Fibroblast of gingiva (primary cell): Measurements from ENCODE around the gene PRR16.

ENCODE experiments used
- DNase-seq: peaks from one replicate; pipeline ENCODE4 v3.0.0-alpha.2; 2011; ENCODE audit warnings: low read depth

Gene PRR16

DNA sequence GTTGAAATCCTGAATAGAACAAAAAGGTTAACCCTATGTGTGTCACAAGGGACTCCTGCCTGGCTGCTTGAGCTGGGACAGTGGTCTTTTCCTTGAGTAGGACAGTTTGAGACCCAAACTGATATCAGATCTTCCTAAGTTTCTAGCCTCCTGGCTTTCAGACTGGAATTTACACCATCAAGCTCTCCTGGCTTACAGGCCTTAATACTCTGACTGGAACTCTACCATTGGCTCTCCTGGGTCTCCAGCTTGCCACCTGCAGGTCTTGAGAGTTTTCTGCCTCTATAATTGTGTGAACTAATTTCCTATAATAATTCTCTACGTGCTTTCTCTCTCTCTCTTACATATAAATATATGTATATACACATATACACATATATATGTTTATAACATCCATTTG is 112.5 kb downstream of the PRR16 start:
- DNase-seq: no peak

DNA sequence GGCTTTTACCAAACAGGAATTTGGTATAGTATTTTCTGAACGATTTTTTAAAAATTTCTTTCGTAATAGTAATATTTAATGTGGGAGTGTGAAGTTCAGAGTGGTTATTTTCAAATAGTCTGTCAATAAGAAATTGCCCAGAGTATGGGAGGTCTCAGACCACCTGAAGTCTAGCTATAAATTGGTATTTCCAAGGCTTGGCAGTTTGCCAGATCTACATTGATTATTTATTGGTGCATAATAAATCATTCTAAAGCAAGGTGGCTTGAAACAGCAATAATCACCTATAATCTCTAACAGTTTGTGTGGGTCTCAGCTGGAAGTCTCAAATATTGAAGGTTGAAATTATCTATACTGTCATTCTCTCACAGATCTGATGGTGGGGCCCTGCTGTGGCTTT is 118.5 kb downstream of the PRR16 start:
- no peak for DNase-seq

DNA sequence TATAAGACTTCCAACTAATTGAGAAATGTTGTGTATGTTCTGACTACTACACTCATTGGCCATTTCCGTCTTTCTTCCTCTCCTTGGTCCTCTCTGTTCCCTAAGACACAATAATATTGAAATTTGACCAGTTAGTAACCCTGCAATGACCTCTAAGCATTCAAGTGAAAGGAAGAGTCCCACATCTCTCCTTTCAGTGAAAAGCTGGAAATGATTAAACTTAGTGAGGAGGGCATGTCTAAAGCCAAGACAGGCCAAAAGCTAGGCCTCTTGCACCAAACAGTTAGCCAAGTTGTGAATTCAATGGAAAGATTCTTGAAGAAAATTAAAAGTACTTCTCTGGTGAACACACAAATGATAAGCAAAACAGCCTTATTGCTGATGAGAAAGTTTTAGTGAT is 122.5 kb downstream of the PRR16 start:
- peak; percentile 78 for DNase-seq

DNA sequence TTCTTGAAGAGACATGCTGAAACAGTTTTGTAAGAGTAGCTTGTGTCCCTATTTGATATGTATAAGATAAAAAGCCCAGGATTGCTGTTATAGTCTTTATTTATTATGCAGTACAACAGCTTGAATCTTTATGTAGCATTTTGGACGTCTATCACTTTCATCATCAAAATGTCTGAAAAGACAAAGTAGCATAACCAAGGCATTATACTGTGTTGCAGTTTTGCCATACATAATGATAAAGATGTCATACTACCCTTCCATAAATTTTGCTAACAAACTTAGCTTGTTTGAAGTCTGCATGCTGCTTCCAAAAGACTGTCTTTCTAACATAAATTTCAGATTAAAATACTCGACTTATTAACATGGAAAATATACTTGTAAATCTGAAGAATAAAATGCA is 127.8 kb downstream of the PRR16 start:
- DNase-seq: no peak

DNA sequence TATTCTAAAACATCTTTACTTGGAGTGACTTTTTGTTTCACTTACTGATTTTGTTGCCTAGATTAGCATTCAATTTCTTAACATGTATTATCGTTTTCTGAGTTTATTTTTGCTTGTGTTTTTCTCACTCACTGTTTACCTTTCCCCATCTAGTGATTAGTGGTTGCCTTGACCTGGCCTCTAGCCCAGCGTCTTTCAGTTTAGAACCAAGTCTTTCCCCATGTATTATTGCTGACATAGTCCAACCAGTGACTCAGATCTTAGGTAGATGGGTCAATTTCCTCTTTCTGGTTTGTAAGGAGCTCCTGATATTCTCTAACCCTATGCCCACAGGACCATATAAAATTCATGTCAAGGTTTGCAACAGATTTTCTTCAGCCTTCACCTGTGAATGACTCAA is 135.5 kb downstream of the PRR16 start:
- DNase-seq: peak; percentile 86

DNA sequence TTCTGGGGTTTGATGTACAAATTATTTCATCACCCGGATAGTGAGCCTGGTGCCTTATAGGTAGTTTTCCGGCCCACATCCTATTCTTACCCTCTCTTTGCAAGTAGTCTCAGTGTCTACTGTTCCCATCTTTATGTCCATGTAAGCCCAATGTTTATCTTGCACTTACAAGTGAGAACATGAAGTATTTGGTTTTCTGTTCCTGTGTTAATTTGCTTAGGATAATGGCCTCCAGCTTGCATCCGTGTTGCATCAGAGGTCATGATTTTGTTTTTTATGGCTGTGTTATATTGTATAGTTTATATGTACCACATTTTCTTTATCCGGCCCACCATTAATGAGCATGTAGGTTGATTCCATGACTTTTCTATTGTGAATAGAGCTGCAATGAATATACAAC is 136.5 kb downstream of the PRR16 start:
- DNase-seq: no peak

DNA sequence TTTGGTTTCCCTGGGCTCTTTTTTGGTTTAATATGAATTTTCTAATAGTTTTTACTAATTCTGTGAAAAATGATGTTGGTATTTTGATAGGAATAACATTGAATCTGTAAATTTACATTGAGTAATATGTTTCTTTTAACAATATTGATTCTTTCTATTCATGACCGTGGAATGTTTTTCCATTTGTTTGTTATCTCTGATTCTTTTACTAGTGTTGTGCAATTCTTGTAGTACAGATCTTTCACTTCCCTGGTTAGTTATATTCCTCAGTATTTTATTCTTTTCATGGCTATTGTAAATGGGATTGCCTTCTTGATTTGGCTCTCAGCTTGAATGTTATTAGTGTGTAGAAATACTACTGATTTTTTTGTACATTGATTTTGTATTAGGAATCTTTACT is 137.9 kb downstream of the PRR16 start:
- no peak for DNase-seq

DNA sequence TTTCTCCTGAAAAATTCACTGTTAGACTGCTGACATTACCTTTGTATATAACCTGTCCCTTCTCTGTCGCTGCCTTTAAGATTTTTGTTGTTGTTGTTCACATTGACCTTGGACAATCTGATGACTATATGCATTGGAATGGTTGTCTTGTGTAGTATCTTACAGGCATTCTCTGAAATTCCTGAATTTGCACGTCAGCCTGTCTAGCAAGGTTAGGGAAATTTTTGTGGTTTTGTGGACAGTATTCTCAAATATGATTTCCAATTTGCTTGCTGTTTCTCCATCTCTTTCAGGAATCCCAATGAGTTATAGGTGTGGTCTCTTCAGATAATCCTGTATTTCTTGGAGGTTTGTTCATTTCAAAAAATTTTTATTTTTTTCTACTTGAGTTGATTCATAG is 140.8 kb downstream of the PRR16 start:
- peak; percentile 81 for DNase-seq

DNA sequence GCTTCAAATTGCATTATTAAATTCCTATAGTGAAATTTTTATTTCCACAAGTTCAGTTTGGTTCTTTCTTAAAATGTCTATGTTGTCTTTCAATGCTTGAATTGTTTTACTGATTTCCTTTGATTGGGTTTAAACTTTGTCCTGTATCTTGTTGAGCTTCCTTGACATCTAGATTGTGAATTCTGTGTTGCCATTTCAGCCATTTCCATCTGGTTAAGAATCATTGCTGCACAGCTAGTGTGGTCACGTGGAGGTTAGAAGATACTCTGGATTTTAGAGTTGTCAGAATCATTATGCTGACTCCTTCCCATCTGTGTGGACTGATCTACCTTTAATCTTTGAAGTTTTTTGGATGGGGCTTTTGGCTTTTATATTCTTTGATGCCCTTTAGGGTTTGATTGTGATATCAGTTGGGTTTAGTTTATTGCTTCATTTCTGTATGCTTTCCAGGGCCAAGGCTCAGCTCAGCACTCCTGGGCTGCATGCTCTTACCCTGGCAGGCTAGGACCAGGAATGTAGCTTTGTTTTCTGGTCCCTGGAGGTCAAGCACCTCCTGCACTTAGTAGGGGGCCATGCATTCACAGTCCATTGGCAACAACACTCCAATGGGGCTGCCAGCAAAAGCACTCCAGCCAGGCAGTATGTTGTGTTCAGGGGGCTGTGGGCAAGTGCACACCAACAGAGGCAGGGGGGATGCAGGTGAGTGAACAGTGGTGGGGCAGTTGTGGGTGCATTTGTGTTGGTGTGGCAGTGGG is 141.4 kb downstream of the PRR16 start:
- DNase-seq: no peak

DNA sequence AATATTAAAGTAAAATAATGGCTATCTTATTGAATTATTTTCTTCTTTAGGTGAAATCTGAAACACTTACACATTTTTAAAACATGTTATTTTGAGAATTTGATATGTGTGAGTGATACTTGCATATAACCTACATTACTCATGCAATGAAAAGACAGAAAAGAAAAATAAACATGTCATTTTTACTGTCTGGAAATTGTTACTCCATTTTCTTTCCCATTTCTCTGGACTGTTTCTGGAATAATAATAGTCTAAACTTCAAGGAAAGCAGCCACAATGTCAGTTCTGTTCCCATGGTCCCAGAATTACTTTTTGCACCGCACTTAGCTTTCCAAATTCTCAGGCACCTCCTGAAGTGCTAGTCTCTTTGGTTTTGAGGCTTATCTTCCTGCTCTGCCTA is 145.5 kb downstream of the PRR16 start:
- no peak for DNase-seq

DNA sequence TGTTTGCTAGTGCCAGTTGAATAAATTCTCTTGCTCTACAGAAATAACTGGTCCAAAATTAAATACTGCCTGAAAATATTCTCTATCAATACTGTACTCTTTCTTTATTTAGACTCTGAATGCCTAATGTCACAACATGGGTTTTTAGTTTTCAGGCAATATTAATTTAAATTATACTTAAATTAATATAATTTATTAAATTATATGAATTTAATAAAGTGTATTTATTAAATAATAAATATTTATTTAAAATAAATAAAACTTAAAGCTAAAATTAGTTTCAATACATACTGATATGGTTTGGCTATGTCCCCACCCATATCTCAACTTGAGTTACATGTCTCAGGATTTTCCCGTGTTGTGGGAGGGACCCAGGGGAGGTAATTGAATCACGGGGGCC is 146.0 kb downstream of the PRR16 start:
- DNase-seq: no peak

DNA sequence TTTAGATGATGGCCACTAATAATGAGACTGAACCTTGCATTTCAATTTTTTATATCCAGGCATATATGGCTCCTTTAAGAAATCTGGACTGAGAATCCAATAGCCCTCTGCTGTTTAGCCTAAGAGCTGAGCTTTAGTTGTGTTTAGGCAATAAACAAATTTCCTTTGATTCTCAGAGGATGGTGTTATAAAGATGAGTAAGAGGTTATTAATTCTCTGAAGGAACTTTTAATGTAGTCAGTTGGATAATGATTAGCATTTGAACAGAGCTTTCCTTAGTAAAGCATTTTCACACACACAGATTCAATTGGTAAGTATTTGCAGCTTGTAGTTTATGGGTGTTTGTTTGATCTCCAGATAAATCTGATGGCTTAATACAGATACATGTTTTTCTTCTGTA is 149.6 kb downstream of the PRR16 start:
- no peak for DNase-seq

DNA sequence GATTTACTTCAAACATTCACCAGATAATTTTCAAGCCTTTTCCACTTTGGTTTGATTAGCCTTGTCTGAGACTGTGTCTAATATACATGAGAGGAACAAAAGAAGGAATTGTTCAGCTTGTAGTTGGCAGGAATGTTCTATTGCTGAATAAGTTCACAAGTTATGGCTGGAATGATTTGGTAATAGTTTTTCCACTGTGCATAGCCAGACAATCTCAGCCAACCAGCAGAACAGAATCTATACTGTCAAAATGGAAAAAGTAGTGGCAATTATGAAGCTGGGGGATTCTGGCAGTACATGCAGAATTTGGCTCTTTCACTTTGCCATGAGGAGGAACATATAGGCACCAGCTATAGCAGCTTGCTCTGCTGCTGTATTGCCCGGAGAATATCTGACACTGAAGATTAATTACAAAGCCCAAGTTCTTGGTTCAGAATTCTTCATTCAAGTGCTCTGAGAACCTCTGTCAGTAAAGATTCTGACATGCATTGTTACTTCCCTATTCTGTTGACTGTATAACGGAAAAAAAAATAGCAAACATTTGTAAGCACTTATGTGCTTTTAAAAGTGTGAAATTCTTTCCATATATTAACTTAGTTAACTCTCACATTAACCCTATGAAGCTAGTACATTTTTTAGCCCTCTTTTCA is 150.6 kb downstream of the PRR16 start:
- peak; percentile 79 for DNase-seq

DNA sequence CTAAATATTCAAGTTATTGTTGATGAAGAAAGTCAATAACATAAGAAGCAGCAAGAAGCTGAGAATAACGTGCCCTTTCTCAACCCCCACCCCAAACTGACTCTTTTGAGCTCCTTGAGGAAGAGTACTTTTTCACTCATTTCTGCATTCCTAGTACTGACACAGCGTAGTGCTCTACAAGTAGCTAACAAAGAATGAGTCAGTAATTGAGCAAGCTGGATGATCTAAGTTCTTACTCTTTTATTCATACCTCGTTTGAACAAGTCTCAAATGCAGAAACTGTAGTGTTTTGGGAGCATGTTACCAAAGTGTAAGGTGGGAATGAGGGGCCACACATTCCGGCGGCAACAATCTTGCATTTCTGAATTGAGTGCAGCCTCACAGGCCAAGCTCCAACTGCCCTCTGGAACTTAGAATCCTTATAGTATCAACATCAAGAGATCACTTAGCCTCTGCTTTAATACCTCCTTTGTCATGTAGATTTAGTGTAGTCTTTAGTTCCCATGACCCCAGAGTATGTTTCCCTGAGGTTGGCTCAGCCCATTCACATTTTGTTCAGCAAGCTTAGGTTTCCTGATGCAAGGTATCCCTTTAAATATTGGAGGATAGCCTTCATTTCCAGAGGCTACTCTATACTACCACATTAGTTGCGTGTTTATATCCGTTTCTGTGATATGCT is 152.0 kb downstream of the PRR16 start:
- DNase-seq: peak; percentile 75

DNA sequence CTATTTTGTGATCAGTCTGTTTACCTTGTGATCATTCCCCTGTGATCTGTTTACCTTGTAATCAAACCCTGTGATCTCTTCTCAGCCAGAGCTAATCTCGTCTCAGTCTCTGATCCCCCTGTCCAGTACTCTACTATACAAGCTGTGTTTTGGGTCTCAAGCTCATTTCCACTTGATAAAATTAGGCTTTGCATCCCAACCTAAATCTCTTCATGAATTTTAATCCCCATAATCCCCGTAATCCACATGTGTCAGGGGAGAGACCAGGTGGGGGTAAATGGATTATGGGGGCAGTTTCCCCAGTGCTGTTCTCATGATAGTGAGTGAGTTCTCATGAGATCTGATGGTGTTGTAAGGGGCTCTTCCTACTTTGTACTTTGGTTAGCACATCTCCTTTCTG is 157.2 kb downstream of the PRR16 start:
- DNase-seq: no peak

DNA sequence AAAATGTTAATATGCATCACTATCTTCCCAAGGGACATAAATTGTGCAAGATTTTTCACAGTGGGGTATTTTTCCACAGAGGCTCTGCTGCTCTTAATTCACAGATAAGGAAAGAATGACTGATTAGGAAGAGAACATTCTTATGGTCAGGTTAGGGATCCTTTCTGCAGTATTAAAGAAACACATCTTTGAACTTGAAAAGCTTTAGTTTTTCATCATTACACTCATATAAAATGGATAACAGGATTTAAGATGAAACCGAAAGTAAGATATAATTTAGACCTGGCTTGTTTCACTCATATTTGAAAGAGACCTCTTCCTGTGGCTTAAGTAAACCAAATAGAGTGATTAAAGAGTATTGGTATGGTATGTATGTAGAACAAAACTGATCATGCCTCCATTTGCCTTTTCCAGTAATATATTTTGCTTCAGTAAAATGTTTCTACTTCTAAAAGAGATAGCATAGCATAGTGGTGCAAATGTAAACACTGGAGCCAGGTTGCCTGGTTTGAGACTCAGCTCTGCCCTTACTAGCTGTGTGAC is 160.0 kb downstream of the PRR16 start:
- peak; percentile 55 for DNase-seq

DNA sequence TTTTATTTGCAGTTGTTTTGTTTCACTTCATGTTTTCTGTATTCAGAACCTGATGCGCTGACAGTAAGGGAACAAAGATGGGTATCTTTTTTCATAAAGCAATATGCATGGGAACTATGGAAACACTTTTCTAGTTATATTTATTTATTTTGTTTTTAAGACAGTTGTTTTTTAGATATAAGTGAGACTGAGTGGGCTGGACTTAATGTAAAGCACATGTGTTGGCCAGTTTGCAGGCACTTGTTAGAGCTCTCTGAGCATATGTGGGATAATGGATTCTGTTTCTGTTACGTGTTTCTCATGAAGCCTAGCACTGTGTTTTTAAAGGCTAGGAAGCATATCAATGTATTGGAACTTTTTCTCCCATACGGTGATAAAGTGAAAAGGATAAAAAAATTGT is 164.1 kb downstream of the PRR16 start:
- DNase-seq: no peak

DNA sequence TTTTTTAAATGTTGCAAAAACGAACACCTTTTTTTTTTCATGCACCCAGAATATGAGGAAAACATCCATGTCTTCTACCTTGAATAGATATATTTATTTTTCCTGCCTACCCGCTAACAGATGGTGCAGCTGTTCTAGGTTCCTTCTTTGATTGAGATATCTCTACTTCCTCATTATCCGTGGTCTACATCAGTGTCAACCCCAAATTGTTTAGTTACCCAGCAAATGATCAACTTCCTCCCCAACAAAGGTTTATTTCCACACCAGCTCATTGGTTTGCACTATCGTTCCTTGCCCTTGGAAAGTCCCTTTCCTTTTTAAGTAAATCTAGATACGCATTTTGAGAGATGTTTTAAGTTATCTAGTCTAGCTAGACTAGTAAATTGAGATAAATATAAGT is 166.4 kb downstream of the PRR16 start:
- no peak for DNase-seq

DNA sequence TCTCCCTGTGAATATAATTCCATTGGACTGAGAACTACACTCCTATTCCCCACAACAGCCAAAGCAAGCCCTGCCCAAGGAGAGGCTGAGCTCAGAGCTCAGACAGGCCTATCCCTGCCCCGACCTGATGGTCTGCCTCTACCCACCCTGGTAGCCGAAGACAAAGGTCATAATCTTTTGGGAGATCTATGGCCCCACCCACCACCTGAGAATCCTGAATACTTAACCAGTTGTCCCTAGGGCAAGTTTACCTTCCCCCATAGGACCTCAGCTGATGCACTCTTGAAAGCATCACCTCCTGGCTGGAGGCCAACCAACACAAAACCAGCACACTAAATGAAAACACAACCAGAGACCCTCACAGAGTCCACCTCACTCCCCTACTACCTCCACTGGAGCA is 167.5 kb downstream of the PRR16 start:
- DNase-seq: no peak

DNA sequence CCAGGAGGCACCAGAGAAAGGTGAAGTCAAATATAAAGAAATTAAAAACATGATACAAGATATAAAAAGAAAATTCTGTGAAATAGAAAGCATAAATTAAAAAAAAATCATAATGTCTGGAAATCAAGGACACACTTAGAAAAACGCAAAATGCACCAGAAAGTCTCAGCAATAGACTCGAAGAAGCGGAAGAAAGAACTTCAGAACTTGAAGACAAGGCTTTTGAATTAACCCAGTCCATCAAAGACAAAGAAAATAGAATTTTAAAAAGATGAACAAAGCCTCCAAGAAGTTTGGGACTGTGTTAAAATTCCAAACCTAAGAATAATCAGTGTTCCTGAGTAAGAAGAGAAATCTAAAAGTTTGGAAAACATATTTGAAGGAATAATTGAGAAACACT is 168.3 kb downstream of the PRR16 start:
- DNase-seq: no peak

DNA sequence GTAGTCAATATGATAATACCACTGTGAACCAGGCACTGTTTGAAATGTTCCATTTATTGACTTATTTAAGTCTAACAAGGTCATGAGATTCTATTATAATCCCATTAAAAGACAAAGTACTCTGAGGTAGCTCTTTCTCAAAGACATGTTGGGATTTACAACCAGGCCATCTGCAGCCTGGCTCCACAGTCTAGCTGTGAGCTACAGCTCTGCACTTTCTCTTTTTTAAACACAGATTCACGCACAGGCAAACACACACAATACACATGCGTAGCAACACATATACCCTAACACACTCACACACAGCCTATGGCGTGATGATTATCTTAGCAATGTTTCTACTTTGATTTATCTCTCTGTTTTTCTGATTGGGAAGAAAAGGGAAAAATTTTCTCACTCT is 174.3 kb downstream of the PRR16 start:
- no peak for DNase-seq

DNA sequence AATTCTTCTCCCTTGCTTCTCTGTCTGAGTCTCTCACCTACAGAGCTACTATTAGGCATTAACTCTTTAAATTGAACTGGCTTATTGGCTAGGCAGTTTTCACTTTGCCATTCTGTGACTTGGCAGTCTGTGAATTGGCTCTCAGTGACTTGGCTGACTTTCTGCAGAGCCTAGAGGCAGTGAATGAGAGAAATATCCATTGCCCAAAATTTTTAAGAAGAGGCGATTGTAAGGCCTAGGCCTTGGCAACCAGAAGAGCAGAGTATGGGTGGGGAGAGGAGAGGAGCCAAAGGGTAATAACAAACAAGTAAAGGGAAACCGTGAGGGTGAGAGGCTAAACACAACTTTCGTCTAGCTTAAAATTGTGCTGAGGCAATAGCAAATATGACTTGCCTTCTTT is 176.7 kb downstream of the PRR16 start:
- DNase-seq: no peak

DNA sequence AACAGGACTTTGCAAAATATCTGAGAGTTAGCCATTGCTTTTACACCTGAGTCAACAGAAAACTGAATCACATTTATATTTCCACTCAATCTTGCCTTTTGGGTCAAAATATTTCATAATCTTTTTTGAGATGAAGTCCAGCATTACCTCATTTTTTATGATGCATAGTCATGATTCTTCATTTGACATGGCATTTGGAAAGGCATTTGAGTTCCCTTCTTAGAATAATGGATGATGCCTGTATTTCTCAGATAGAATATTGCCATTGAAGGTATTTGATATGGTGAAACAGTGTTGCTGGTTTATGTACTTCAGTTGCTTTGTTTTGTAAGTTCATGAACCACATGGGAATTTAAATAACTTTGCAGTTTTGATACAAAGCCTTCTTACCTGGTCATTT is 180.4 kb downstream of the PRR16 start:
- no peak for DNase-seq
